ENCODE measurements around the gene IGIP.

- no peak for TF ChIP-seq TAF1 (IDR thresholded peaks at IDR 0.05; ENCODE audit: low read depth, low read length)
- TF ChIP-seq POLR2A (IDR thresholded peaks at IDR 0.05; ENCODE audit: low read depth, low read length): no peak
Observed at GRCh38 chr5:140126315-140127012, 727 bp downstream of the IGIP start.
